Thoracic aorta (tissue), 2 donors: ENCODE measurements around the gene SRGAP1. TPM values are rescaled to one million over a fixed set of nuclear protein-coding genes. Genes with fewer than 3 reads are reported as not detected.

Source experiments
- ATAC-seq: fragments of 150-250 bp; one replicate; pipeline ENCODE4 v1.8.0; 2017; ENCODE audit warnings: low read depth; ENCODE audit not compliant: insufficient number of reproducible peaks, low FRiP score
- DNase-seq: peaks from one replicate; pipeline ENCODE4 v3.0.0-alpha.2; 2020; ENCODE audit warnings: low spot score
- H3K27ac ChIP-seq, 2 donors: fragments of 200-600 bp; sonication (generic); 1 replicate in 1 of 2; 2 replicates in 1 of 2; pipeline ENCODE4 v1.5.1; 2016; ENCODE audit warnings: mild to moderate bottlenecking in 2 of 2, moderate library complexity in 2 of 2
- H3K27me3 ChIP-seq: fragments of 200-600 bp; sonication (generic); replicated peaks from 2 replicates; pipeline ENCODE4 v1.6.0; 2016; ENCODE audit warnings: mild to moderate bottlenecking; ENCODE audit not compliant: insufficient read depth
- H3K36me3 ChIP-seq: fragments of 200-600 bp; sonication (generic); one replicate; pipeline ENCODE4 v1.5.1; 2016
- H3K4me1 ChIP-seq, 2 donors: fragments of 200-600 bp; sonication (generic); 1 replicate in 1 of 2; 2 replicates in 1 of 2; pipeline versions ENCODE4 v1.5.1 to v1.6.0; 2016; ENCODE audit warnings: low read depth in 2 of 2, mild to moderate bottlenecking in 1 of 2; ENCODE audit not compliant: control insufficient read depth in 1 of 2
- H3K4me3 ChIP-seq: fragments of 200-600 bp; sonication (generic); 2 replicates; pipeline ENCODE4 v1.5.1; 2016; ENCODE audit warnings: mild to moderate bottlenecking
- H3K9me3 ChIP-seq: fragments of 200-600 bp; sonication (generic); 2 replicates; pipeline ENCODE4 v1.5.1; 2016
- total RNA-seq, 2 donors: library from RNA; depleted of rRNA; stranded (reverse); fragments of >200 nt; gene quantifications; one replicate each; pipeline versions ENCODE4 v1.1.0 to v1.2.3, GENCODE V29; 2016
- TF ChIP-seq, protein P1 (sequence below): fragments of 200-600 bp; sonication (generic); IDR thresholded peaks from one replicate; pipeline ENCODE4 v1.5.1; 2019; ENCODE audit warnings: antibody characterized with exemption

Gene SRGAP1
- total RNA-seq, 2 donors from 2014 or later = 7.9 to 24.1 TPM

DNA sequence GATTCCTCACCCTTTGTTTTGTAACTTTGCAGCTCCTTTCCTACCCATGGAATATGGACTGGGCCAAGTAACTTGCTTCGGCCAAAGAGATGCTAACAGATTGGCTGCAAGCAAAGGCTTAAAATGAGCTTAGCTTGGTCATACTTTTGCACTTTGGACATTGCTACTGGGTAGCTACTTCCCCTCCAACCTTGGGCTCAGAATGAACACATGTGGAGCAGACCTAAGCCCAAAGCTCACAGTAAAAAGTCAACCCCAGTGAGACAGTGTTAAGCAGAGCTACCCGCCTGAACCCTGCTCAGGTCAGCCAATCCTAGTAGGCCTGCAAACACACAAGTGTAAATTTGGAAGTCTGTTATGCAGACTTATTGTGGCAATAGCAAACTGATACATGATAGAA, 363.0 kb downstream of the SRGAP1 start:
- H3K27me3 ChIP-seq = no peaks in the 10 kb centered on the region
- no peaks in the 10 kb centered on the region for H3K4me1 ChIP-seq
- H3K4me3 ChIP-seq = no peak overlapping the region
- no peaks in the 10 kb centered on the region for H3K36me3 ChIP-seq
- ATAC-seq = no peak
- no peak for DNase-seq
- no peaks in the 10 kb centered on the region for H3K9me3 ChIP-seq
- H3K27ac ChIP-seq = no peak overlapping the region
- TF ChIP-seq, protein P1, sequence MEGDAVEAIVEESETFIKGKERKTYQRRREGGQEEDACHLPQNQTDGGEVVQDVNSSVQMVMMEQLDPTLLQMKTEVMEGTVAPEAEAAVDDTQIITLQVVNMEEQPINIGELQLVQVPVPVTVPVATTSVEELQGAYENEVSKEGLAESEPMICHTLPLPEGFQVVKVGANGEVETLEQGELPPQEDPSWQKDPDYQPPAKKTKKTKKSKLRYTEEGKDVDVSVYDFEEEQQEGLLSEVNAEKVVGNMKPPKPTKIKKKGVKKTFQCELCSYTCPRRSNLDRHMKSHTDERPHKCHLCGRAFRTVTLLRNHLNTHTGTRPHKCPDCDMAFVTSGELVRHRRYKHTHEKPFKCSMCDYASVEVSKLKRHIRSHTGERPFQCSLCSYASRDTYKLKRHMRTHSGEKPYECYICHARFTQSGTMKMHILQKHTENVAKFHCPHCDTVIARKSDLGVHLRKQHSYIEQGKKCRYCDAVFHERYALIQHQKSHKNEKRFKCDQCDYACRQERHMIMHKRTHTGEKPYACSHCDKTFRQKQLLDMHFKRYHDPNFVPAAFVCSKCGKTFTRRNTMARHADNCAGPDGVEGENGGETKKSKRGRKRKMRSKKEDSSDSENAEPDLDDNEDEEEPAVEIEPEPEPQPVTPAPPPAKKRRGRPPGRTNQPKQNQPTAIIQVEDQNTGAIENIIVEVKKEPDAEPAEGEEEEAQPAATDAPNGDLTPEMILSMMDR = no peak

Other genes with a start within 250 kb of the SRGAP1 start
- gene DPY19L2, start 176.2 kb upstream of the SRGAP1 start, total RNA-seq = 10 to 100 TPM; 13.5 to 21.0 TPM
- 10 to 100 TPM in 1 of 2 donors, 1 to 10 TPM in 1; 8.9 to 18.5 TPM for gene RXYLT1, start 64.8 kb upstream of the SRGAP1 start, total RNA-seq